NT2/D1 (cell line): ENCODE measurements around the gene DAPK2.

Source experiments
- SUZ12 ChIP-seq: IDR thresholded peaks from 2 replicates; pipeline ENCODE4 v1.6.1; 2011; ENCODE audit not compliant: insufficient read length, insufficient read depth; ENCODE audit errors: extremely low read depth
- YY1 ChIP-seq: IDR thresholded peaks from 2 replicates; pipeline ENCODE4 v1.6.1; 2011; ENCODE audit not compliant: insufficient read length, insufficient read depth
- ZNF274 ChIP-seq: IDR thresholded peaks from 2 replicates; pipeline ENCODE4 v1.6.1; 2011; ENCODE audit warnings: mild to moderate bottlenecking, low read depth, low read length

DNA sequence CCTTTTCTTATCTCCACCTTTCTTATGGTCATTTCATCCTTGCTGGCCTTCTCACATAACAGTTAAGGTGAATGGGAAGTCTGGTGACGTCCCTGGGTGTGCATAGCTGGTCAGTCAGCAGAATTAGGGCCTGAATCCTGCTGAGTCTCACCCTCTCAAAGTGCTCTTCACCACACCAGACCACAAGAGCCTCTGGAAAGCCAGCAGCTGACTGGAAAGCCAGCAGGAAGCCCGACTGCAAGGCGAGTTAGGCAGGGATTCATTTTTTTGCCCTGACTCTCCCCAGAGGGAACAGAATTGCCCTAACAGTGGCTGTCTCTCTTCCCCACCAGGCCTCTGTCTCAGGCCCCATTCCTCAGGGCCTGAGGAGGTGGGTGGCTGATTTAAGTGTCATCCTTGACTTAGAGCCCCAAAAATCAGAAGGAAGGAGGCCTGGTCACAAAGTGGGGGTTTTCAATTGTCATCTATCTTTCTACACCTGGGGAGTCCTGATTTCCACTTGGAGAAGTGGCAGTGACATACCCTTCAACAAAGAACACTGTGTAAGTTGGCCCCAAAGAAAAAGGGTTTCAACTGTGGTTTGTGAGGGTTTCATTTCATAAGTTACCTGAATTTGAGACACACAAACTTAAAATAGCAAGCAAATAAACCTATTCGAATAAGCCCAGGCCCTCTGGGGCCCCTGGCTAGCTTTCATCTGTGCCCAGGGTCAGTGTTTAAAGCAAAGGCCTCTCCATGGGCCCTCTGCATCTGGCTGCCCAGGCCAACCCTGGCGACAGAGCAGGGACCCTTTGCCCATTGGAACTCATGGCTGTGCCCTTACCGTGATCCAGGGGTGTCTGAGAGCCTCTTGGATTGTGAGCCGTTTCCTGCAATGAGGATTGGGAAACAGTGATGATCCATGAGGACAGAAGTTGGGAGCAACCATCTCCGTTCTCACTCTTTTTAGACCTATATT, 122.0 kb downstream of the DAPK2 start:
- TF ChIP-seq YY1 (no peak), SUZ12 (no peak), ZNF274 (no peak)
